Osteocyte (in vitro differentiated cells): ENCODE data around the gene YBX2. TPM values are rescaled to one million over a fixed set of nuclear protein-coding genes. Genes with fewer than 3 reads are reported as not detected.

ENCODE experiments used
- DNase-seq: peaks from one replicate; pipeline ENCODE4 v3.0.0; 2021; ENCODE audit warnings: mixed read lengths; ENCODE audit not compliant: unreplicated experiment; ENCODE audit errors: extremely low spot score
- H3K27ac Mint-ChIP-seq: one replicate; pipeline ENCODE4 v1.8.0; 2021; ENCODE audit warnings: mild to moderate bottlenecking, mixed read lengths; ENCODE audit not compliant: unreplicated experiment
- H3K27me3 Mint-ChIP-seq: one replicate; pipeline ENCODE4 v1.8.0; 2021; ENCODE audit warnings: mixed read lengths; ENCODE audit not compliant: unreplicated experiment
- H3K36me3 Mint-ChIP-seq: one replicate; pipeline ENCODE4 v1.8.0; 2021; ENCODE audit warnings: mixed read lengths; ENCODE audit not compliant: unreplicated experiment
- H3K4me1 Mint-ChIP-seq: one replicate; pipeline ENCODE4 v1.8.0; 2021; ENCODE audit warnings: mixed read lengths; ENCODE audit not compliant: unreplicated experiment
- H3K4me3 Mint-ChIP-seq: one replicate; pipeline ENCODE4 v1.8.0; 2021; ENCODE audit warnings: mild to moderate bottlenecking, moderate library complexity, mixed read lengths; ENCODE audit not compliant: unreplicated experiment
- H3K9me3 Mint-ChIP-seq: one replicate; pipeline ENCODE4 v1.8.0; 2021; ENCODE audit warnings: mixed read lengths; ENCODE audit not compliant: unreplicated experiment
- total RNA-seq: library from RNA; stranded (reverse); gene quantifications from 2 replicates; pipeline ENCODE4 v1.2.1, GENCODE V29; 2021
- TF ChIP-seq, protein P1 (sequence below): fragments of 200-600 bp; sonication (generic); IDR thresholded peaks from 2 replicates; pipeline ENCODE4 v1.5.0; 2021; ENCODE audit warnings: antibody characterized with exemption, mild to moderate bottlenecking, moderate library complexity

The YBX2 gene
- total RNA-seq, 1 donor from 2014 or later = 0.40 TPM

DNA sequence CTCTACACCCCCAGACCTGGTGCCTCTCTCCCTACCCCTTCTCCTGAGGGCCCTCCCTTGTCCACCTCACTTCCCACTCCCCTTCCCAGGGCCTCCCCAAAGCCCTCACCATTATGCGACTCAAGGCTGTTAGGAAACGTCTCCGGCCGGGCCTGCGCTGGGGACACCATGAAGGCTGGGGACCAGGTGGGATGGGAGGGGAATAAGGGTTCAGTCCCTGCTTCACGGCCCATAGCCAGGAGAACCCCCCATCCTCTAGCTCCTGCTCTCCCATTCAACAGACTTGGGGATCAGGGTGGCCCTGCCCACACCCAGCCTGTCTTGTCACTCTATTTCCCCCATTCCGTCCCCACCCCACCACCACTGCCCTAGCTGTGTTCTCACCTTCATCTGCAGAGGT is 32.6 kb upstream of the YBX2 start:
- Mint-ChIP-seq H3K4me1 (peaks cover 15% of the 10 kb centered on the region), H3K9me3 (no peaks in the 10 kb centered on the region), H3K4me3 (no peak overlapping the region), H3K36me3 (peaks cover 4% of the 10 kb centered on the region), H3K27ac (no peak overlapping the region), H3K27me3 (no peaks in the 10 kb centered on the region)
- TF ChIP-seq, protein P1, sequence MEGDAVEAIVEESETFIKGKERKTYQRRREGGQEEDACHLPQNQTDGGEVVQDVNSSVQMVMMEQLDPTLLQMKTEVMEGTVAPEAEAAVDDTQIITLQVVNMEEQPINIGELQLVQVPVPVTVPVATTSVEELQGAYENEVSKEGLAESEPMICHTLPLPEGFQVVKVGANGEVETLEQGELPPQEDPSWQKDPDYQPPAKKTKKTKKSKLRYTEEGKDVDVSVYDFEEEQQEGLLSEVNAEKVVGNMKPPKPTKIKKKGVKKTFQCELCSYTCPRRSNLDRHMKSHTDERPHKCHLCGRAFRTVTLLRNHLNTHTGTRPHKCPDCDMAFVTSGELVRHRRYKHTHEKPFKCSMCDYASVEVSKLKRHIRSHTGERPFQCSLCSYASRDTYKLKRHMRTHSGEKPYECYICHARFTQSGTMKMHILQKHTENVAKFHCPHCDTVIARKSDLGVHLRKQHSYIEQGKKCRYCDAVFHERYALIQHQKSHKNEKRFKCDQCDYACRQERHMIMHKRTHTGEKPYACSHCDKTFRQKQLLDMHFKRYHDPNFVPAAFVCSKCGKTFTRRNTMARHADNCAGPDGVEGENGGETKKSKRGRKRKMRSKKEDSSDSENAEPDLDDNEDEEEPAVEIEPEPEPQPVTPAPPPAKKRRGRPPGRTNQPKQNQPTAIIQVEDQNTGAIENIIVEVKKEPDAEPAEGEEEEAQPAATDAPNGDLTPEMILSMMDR = no peak
- no peak for DNase-seq

DNA sequence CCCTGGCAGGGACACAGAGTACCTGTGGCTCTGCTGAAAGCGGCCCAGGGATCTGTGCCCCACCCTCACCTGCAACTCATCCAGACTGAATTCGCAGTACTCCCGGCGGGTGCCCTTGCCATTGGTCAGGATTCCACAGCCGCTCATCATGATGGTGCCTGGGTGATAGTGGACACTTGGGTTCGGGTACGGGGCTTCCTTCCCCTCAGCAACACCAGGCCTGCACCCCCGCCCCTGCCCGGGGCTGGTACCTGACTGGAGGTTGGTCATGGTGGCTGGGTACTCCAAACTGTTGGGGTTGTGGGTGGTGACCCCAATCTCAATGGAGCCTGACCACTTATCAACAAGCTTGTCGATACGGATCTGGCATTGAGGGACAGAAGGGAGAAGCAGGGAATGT is 31.7 kb upstream of the YBX2 start:
- Mint-ChIP-seq H3K36me3 (peaks cover 9% of the 10 kb centered on the region), H3K9me3 (no peaks in the 10 kb centered on the region), H3K4me1 (peaks cover 15% of the 10 kb centered on the region), H3K4me3 (no peak overlapping the region), H3K27me3 (no peaks in the 10 kb centered on the region), H3K27ac (no peak overlapping the region)
- TF ChIP-seq, protein P1 = no peak
- no peak for DNase-seq

- Mint-ChIP-seq H3K9me3 (no peaks in the 10 kb centered on the region), H3K4me3 (no peak overlapping the region), H3K27me3 (no peaks in the 10 kb centered on the region), H3K4me1 (peaks cover 15% of the 10 kb centered on the region), H3K36me3 (peaks cover 12% of the 10 kb centered on the region), H3K27ac (no peak overlapping the region)
- TF ChIP-seq, protein P1 = no peak
- no peak for DNase-seq
Measured at GRCh38 chr17:7325031-7325528, 30.6 kb upstream of the YBX2 start.

GRCh38 chr17:7324438-7324779 is 30.0 kb upstream of the YBX2 start:
- Mint-ChIP-seq H3K27me3 (no peaks in the 10 kb centered on the region), H3K4me1 (peaks cover 13% of the 10 kb centered on the region), H3K36me3 (peaks cover 12% of the 10 kb centered on the region), H3K9me3 (no peaks in the 10 kb centered on the region), H3K4me3 (no peak overlapping the region), H3K27ac (no peak overlapping the region)
- TF ChIP-seq, protein P1 = peak; percentile 10
- DNase-seq = no peak

DNA sequence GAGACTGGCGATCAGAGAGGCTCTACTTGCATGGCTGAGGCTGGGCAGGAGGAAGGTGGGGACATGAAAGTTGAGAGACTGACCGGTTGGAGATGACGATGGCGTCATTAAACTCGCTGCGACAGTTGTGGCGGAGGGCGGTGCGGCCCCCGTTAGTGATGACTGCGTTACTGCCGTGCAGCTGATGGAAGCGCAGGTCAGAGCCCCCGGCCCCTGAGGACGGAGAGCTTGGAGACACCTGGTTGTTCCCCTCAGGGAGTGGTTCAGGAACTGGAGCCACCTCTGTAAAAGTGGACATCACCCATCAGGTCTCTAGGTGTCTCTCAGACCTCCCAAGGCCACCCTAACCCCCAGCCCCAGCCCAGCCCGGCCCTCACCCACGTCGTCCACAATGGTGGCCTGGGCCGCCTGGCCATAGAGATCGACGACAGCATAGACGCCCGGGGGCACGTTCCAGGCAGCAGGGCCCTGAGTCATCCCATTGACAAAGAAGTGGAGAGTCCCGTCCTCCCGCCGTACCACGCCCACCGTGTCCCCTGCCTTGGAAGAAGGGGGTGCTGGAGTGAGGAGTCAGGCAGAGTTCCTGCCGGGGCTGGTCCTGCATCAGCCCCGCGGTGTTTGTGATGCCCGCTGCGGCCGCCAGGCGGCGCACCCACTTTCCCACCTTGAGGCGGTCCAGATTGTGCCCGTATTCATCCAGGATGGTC is 29.4 kb upstream of the YBX2 start:
- TF ChIP-seq, protein P1 = peak; percentile 78
- H3K27ac Mint-ChIP-seq = no peak overlapping the region
- no peak overlapping the region for H3K4me3 Mint-ChIP-seq
- peaks cover 13% of the 10 kb centered on the region for H3K4me1 Mint-ChIP-seq
- H3K9me3 Mint-ChIP-seq = no peaks in the 10 kb centered on the region
- no peaks in the 10 kb centered on the region for H3K27me3 Mint-ChIP-seq
- H3K36me3 Mint-ChIP-seq = peaks cover 12% of the 10 kb centered on the region
- no peak for DNase-seq
